GM12878 (cell line): Measurements from ENCODE around the gene PREP. TPM values are rescaled to one million over a fixed set of nuclear protein-coding genes. Genes with fewer than 3 reads are reported as not detected.

Experiments
- ATAC-seq: fragments of 200-7000 bp; cut with Tn5 transposase; 3 replicates; pipeline ENCODE4 v1.9.1; 2020; ENCODE audit warnings: mild to moderate bottlenecking, moderate library complexity
- BruUV-seq: library from RNA; stranded (reverse); fragments of 400-500 nt; replicated peaks from 2 replicates; lab custom pipeline; 2021; lab: Mats Ljungman, UMichigan
- CTCF ChIA-PET: fragments of 300-600 bp; sonication (Branson Sonifier 250); formaldehyde crosslinking; extraction: SDS; loops from one replicate; lab custom pipeline; 2021; ENCODE audit warnings: inconsistent platforms; lab: Yijun Ruan, JAX
- POLR2A ChIA-PET: fragments of 350-600 bp; formaldehyde crosslinking; extraction: SDS; loops from one replicate; lab custom pipeline; 2021; ENCODE audit warnings: inconsistent platforms; lab: Charles Lee
- RAD21 ChIA-PET: fragments of 300-600 bp; sonication (Branson Sonifier 250); formaldehyde crosslinking; loops from one replicate; lab custom pipeline; 2023; ENCODE audit warnings: antibody characterized with exemption; ENCODE audit not compliant: unreplicated experiment; lab: Charles Lee
- SMC1A ChIA-PET: fragments of 300-600 bp; sonication (Branson Sonifier 250); formaldehyde crosslinking; loops from one replicate; lab custom pipeline; 2023; ENCODE audit not compliant: unreplicated experiment, uncharacterized antibody; lab: Charles Lee
- DNase-seq: peaks from one replicate; pipeline ENCODE4 v3.0.0-alpha.2; 2011; ENCODE audit warnings: low read depth, low spot score
- FAIRE-seq: peaks from 3 replicates; lab custom pipeline; 2011; peaks lifted over from hg19 to GRCh38; lab: Jason Lieb, UNC
- H2AFZ ChIP-seq: 2 replicates; pipeline ENCODE4 v1.6.0; 2011; ENCODE audit warnings: low read depth, low read length, control low read depth; ENCODE audit not compliant: control insufficient read depth
- H3K27ac ChIP-seq: 2 replicates; pipeline ENCODE4 v1.5.1; 2011; ENCODE audit warnings: control low read depth; ENCODE audit not compliant: control insufficient read depth, insufficient read depth
- H3K27me3 ChIP-seq, 2 experiments: replicated peaks in 1 of 2; 2 replicates each; pipeline versions ENCODE4 v1.6.0 to v1.6.1; 2011; ENCODE audit warnings: low read length in 1 of 2; ENCODE audit not compliant: control insufficient read depth in 2 of 2, insufficient read depth in 2 of 2
- H3K36me3 ChIP-seq, 2 experiments: 2 replicates each; pipeline ENCODE4 v1.5.1; 2011; ENCODE audit warnings: low read length in 1 of 2; ENCODE audit not compliant: control insufficient read depth in 2 of 2, insufficient read depth in 2 of 2
- H3K4me1 ChIP-seq: 2 replicates; pipeline ENCODE4 v1.6.1; 2011; ENCODE audit warnings: mild to moderate bottlenecking, low read length, moderate library complexity, mixed read lengths; ENCODE audit not compliant: control insufficient read depth, insufficient read depth
- H3K4me2 ChIP-seq: 2 replicates; pipeline ENCODE4 v1.6.0; 2011; ENCODE audit warnings: control low read depth; ENCODE audit not compliant: control insufficient read depth, insufficient read depth
- H3K4me3 ChIP-seq: fragments of 200-600 bp; sonication (generic); 2 replicates; pipeline ENCODE4 v1.5.1; 2016
- H3K79me2 ChIP-seq: 2 replicates; pipeline ENCODE4 v1.6.0; 2011; ENCODE audit warnings: low read length; ENCODE audit not compliant: control insufficient read depth, insufficient read depth
- H3K9ac ChIP-seq: 2 replicates; pipeline ENCODE4 v1.8.0; 2011; ENCODE audit warnings: low read length, control low read depth, mixed read lengths; ENCODE audit not compliant: control insufficient read depth, insufficient read depth
- H3K9me3 ChIP-seq: replicated peaks from 3 replicates; pipeline ENCODE4 v1.5.1; 2011; ENCODE audit warnings: mild to moderate bottlenecking, low read length; ENCODE audit not compliant: control insufficient read depth, insufficient read depth
- H4K20me1 ChIP-seq: 2 replicates; pipeline ENCODE4 v1.6.0; 2011; ENCODE audit not compliant: control insufficient read depth, insufficient read depth
- BCL11A ChIP-seq: IDR thresholded peaks from 2 replicates; pipeline ENCODE4 v1.6.1; 2011; ENCODE audit warnings: low read depth, low read length
- CBX5 ChIP-seq: sonication (generic); IDR thresholded peaks from 2 replicates; pipeline ENCODE4 v1.6.1; 2016; ENCODE audit warnings: low read depth, moderate library complexity, mild to moderate bottlenecking, inconsistent platforms
- EP300 ChIP-seq, 2 experiments: fragments of 150-350 bp in 1 of 2; IDR thresholded peaks; 2 replicates each; pipeline ENCODE4 v1.6.1; 2011 to 2012; ENCODE audit warnings: low read depth in 2 of 2, low read length in 2 of 2, borderline replicate concordance in 1 of 2, improper control_type of control experiment in 1 of 2, inconsistent platforms in 1 of 2; ENCODE audit not compliant: control insufficient read depth in 1 of 2
- HDAC6 ChIP-seq: fragments of 200-600 bp; sonication (generic); IDR thresholded peaks from one replicate; pipeline ENCODE4 v1.8.0; 2017; ENCODE audit warnings: antibody characterized with exemption; ENCODE audit not compliant: unreplicated experiment
- IKZF1 ChIP-seq: fragments of 450-650 bp; conservative IDR thresholded peaks from 2 replicates; pipeline ENCODE4 v1.6.1; 2017; ENCODE audit warnings: antibody characterized with exemption, mild to moderate bottlenecking
- MXI1 ChIP-seq: fragments of 150-350 bp; IDR thresholded peaks from 2 replicates; pipeline ENCODE4 v1.6.1; 2011; ENCODE audit warnings: low read depth, mild to moderate bottlenecking, inconsistent platforms, low read length, improper control_type of control experiment
- STAT1 ChIP-seq: fragments of 450-650 bp; conservative IDR thresholded peaks from 2 replicates; pipeline ENCODE4 v1.6.1; 2014; ENCODE audit warnings: antibody characterized with exemption, mild to moderate bottlenecking
- SUPT20H ChIP-seq: IDR thresholded peaks from 2 replicates; pipeline ENCODE4 v1.6.1; 2011; ENCODE audit warnings: low read depth, mild to moderate bottlenecking, low read length, moderate library complexity, borderline replicate concordance; ENCODE audit not compliant: control insufficient read depth
- TARDBP ChIP-seq: IDR thresholded peaks from 2 replicates; pipeline ENCODE4 v1.6.1; 2016; ENCODE audit warnings: borderline replicate concordance
- WGBS: methylation state at CpG from one replicate; pipeline ENCODE4 v1.1.6; 2016; ENCODE audit warnings: low lambda C conversion rate; ENCODE audit not compliant: insufficient replicate concordance, insufficient coverage; ENCODE audit errors: missing lambda C conversion rate; 5-methylcytosine and 5-hydroxymethylcytosine counted together
- in situ Hi-C: fragments of 300-500 bp; cut with MboI; formaldehyde crosslinking; loops from 9 replicates; pipeline ENCODE4 v1.14.3; 2018; ENCODE audit warnings: mixed read lengths
- intact Hi-C: fragments of 100-400 bp; cut with micrococcal nuclease; formaldehyde crosslinking; loops from one replicate; pipeline ENCODE4 v1.14.2; 2022; ENCODE audit not compliant: unreplicated experiment
- polyA plus RNA-seq, 11 experiments: library from polyadenylated mRNA; depleted of rRNA in 4 of 11; unstranded in 6 of 11; stranded (reverse) in 5 of 11; fragments of >200 nt; fragmentation: Nextera tagmentation in 4 of 11; fragmentation: Illumina TruSeq in 1 of 11; extraction: Ambion mirVana in 4 of 11; extraction: Trizol in 1 of 11; gene quantifications; 1 replicate in 1 of 11; 2 replicates in 10 of 11; pipeline versions ENCODE4 v1.2.1 to v1.2.3, GENCODE V29; 2011 to 2016; ENCODE audit warnings: inconsistent platforms in 2 of 11, missing spikeins in 2 of 11, low read depth in 1 of 11
- total RNA-seq, 4 experiments: library from RNA; depleted of rRNA in 3 of 4; stranded (reverse); fragments of >200 nt in 3 of 4; fragmentation: Illumina TruSeq in 1 of 4; extraction: Trizol in 1 of 4; gene quantifications; 2 replicates each; pipeline versions ENCODE4 v1.2.1 to v1.2.3, GENCODE V29; 2013 to 2021
- TF ChIP-seq, protein P1 (sequence below), 3 experiments: IDR thresholded peaks in 2 of 3; conservative IDR thresholded peaks in 1 of 3; 2 replicates each; pipeline ENCODE4 v1.5.1; 2011; ENCODE audit warnings: low read depth in 3 of 3, low read length in 3 of 3, mild to moderate bottlenecking in 3 of 3, control low read depth in 2 of 3, moderate library complexity in 2 of 3, inconsistent platforms in 1 of 3, mixed read lengths in 1 of 3; ENCODE audit not compliant: control insufficient read depth in 2 of 3, insufficient read depth in 1 of 3; ENCODE audit errors: extremely low read depth in 1 of 3
- TF ChIP-seq, protein P2 (sequence below): IDR thresholded peaks from 2 replicates; pipeline ENCODE4 v1.6.1; 2012; ENCODE audit warnings: improper control_type of control experiment, low read depth, low read length; ENCODE audit not compliant: insufficient replicate concordance

Gene PREP
- total and polyA plus RNA-seq, 10 of the 15 experiments (the other 5 are each of a cell fraction or from before 2014, with no cell fraction given) = 6.5 to 33.6 (median 18.1) TPM

- no peaks in the 10 kb centered on the region for H4K20me1 ChIP-seq
- WGBS = 35% methylated on average over 6 of the region's 6 CpGs
- no peak overlapping the region for H2AFZ ChIP-seq
- no peaks in the 10 kb centered on the region for H3K4me1 ChIP-seq
- ChIA-PET POLR2A (no interaction called here), CTCF (interaction anchor here (1.6 kb wide), 1 partner anchor 10 kb away, joined by 3 read pairs; no protein-coding TSS in a partner anchor), RAD21 (no interaction called here), SMC1A (no interaction called here)
- no peak overlapping the region for H3K27ac ChIP-seq
- no peak for ATAC-seq
- intact Hi-C loops (no loop called here), in situ Hi-C loops (no loop called here)
- no peaks in the 10 kb centered on the region for H3K27me3 ChIP-seq
- no TSS peak for BruUV-seq
- no peak overlapping the region for H3K4me3 ChIP-seq
- peaks cover under 1 to 2% of the 10 kb centered on the region in 2 experiments; a peak in 2 of 4 replicates for H3K36me3 ChIP-seq
- no peak for FAIRE-seq
- H3K4me2 ChIP-seq = no peak overlapping the region
- no peak for TF ChIP-seq MXI1
- no peak for TF ChIP-seq HDAC6
- TF ChIP-seq EP300 (IDR thresholded peaks at IDR 0.05; ENCODE audit: borderline replicate concordance in 1 of 2, control insufficient read depth in 1 of 2, low read depth in 2 of 2, low read length in 2 of 2) = no peak
- no peak for TF ChIP-seq TARDBP
- TF ChIP-seq, protein P1, sequence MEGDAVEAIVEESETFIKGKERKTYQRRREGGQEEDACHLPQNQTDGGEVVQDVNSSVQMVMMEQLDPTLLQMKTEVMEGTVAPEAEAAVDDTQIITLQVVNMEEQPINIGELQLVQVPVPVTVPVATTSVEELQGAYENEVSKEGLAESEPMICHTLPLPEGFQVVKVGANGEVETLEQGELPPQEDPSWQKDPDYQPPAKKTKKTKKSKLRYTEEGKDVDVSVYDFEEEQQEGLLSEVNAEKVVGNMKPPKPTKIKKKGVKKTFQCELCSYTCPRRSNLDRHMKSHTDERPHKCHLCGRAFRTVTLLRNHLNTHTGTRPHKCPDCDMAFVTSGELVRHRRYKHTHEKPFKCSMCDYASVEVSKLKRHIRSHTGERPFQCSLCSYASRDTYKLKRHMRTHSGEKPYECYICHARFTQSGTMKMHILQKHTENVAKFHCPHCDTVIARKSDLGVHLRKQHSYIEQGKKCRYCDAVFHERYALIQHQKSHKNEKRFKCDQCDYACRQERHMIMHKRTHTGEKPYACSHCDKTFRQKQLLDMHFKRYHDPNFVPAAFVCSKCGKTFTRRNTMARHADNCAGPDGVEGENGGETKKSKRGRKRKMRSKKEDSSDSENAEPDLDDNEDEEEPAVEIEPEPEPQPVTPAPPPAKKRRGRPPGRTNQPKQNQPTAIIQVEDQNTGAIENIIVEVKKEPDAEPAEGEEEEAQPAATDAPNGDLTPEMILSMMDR (IDR thresholded peaks at IDR 0.05 in 2 of 3, conservative IDR thresholded peaks at IDR 0.05 in 1 of 3; ENCODE audit: control insufficient read depth in 2 of 3, extremely low read depth in 1 of 3, insufficient read depth in 1 of 3, low read depth in 3 of 3, low read length in 3 of 3) = no peak
- TF ChIP-seq SUPT20H = no peak
- no peak for TF ChIP-seq BCL11A
- no peak for TF ChIP-seq CBX5
- TF ChIP-seq IKZF1 = no peak
- no peak for TF ChIP-seq STAT1
- TF ChIP-seq, protein P2, sequence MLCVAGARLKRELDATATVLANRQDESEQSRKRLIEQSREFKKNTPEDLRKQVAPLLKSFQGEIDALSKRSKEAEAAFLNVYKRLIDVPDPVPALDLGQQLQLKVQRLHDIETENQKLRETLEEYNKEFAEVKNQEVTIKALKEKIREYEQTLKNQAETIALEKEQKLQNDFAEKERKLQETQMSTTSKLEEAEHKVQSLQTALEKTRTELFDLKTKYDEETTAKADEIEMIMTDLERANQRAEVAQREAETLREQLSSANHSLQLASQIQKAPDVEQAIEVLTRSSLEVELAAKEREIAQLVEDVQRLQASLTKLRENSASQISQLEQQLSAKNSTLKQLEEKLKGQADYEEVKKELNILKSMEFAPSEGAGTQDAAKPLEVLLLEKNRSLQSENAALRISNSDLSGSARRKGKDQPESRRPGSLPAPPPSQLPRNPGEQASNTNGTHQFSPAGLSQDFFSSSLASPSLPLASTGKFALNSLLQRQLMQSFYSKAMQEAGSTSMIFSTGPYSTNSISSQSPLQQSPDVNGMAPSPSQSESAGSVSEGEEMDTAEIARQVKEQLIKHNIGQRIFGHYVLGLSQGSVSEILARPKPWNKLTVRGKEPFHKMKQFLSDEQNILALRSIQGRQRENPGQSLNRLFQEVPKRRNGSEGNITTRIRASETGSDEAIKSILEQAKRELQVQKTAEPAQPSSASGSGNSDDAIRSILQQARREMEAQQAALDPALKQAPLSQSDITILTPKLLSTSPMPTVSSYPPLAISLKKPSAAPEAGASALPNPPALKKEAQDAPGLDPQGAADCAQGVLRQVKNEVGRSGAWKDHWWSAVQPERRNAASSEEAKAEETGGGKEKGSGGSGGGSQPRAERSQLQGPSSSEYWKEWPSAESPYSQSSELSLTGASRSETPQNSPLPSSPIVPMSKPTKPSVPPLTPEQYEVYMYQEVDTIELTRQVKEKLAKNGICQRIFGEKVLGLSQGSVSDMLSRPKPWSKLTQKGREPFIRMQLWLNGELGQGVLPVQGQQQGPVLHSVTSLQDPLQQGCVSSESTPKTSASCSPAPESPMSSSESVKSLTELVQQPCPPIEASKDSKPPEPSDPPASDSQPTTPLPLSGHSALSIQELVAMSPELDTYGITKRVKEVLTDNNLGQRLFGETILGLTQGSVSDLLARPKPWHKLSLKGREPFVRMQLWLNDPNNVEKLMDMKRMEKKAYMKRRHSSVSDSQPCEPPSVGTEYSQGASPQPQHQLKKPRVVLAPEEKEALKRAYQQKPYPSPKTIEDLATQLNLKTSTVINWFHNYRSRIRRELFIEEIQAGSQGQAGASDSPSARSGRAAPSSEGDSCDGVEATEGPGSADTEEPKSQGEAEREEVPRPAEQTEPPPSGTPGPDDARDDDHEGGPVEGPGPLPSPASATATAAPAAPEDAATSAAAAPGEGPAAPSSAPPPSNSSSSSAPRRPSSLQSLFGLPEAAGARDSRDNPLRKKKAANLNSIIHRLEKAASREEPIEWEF = no peak
- no peak for DNase-seq
- no peaks in the 10 kb centered on the region for H3K79me2 ChIP-seq
- no peak overlapping the region for H3K9ac ChIP-seq
- H3K9me3 ChIP-seq = no peaks in the 10 kb centered on the region
Measured at GRCh38 chr6:105272786-105273185, 130.1 kb downstream of the PREP start.
